HG02840 (cell line): ENCODE measurements around the gene RNGTT.
"Not testable (repeated sequence)": the region's sequence is repeated elsewhere in the genome, so short reads cannot be mapped to it uniquely, and the experiment has no call there.

ENCODE experiments used
- ATAC-seq: cut with Tn5 transposase; IDR thresholded peaks from one replicate; pipeline ENCODE4 v1.9.1; 2021; ENCODE audit warnings: mild to moderate bottlenecking, moderate library complexity, moderate number of reproducible peaks; ENCODE audit not compliant: unreplicated experiment, low FRiP score

RNGTT gene

GRCh38 chr6:88741939-88742338, 221.5 kb downstream of the RNGTT start:
- no peak for ATAC-seq

GRCh38 chr6:88741071-88741470, 222.3 kb downstream of the RNGTT start:
- no peak for ATAC-seq

GRCh38 chr6:88734544-88734943, 228.9 kb downstream of the RNGTT start:
- ATAC-seq: no peak

GRCh38 chr6:88730611-88731011, 232.8 kb downstream of the RNGTT start:
- no peak for ATAC-seq

- ATAC-seq: no peak
Observed at GRCh38 chr6:88728756-88729155, 234.7 kb downstream of the RNGTT start.

- ATAC-seq: not testable (repeated sequence)
Observed at GRCh38 chr6:88726409-88726808, 237.0 kb downstream of the RNGTT start.

GRCh38 chr6:88725111-88725975, 238.1 kb downstream of the RNGTT start:
- ATAC-seq: no peak

GRCh38 chr6:88722686-88723085, 240.7 kb downstream of the RNGTT start:
- ATAC-seq: no peak

GRCh38 chr6:88716399-88716798, 247.0 kb downstream of the RNGTT start:
- not testable (repeated sequence) for ATAC-seq

- no peak for ATAC-seq
Observed at GRCh38 chr6:88712243-88712936, 251.0 kb downstream of the RNGTT start.

GRCh38 chr6:88709819-88710246, 253.6 kb downstream of the RNGTT start:
- ATAC-seq: no peak

- no peak for ATAC-seq
Observed at GRCh38 chr6:88708197-88708744, 255.1 kb downstream of the RNGTT start.

GRCh38 chr6:88705601-88706000, 257.8 kb downstream of the RNGTT start:
- peak; percentile 84 for ATAC-seq

GRCh38 chr6:88704980-88705379, 258.4 kb downstream of the RNGTT start:
- no peak for ATAC-seq

GRCh38 chr6:88702956-88703556, 260.4 kb downstream of the RNGTT start:
- ATAC-seq: no peak

GRCh38 chr6:88698661-88699060, 264.8 kb downstream of the RNGTT start:
- no peak for ATAC-seq

- ATAC-seq: no peak
Observed at GRCh38 chr6:88695937-88696336, 267.5 kb downstream of the RNGTT start.

GRCh38 chr6:88683734-88684133, 279.7 kb downstream of the RNGTT start:
- no peak for ATAC-seq

GRCh38 chr6:88680654-88681053, 282.8 kb downstream of the RNGTT start:
- no peak for ATAC-seq

GRCh38 chr6:88679841-88680240, 283.6 kb downstream of the RNGTT start:
- no peak for ATAC-seq

GRCh38 chr6:88677356-88677755, 286.1 kb downstream of the RNGTT start:
- ATAC-seq: no peak
